Stimulated activated CD8-positive, alpha-beta memory T cell treated with anti-CD3 and anti-CD28 coated beads, Interleukin-4, amount 100 ng/mL, for 48 hours (primary cell): ENCODE results near the gene UNC119.

ENCODE experiments used
- DNase-seq: peaks from one replicate; pipeline ENCODE4 v3.0.0-alpha.2; 2020

Gene UNC119

GRCh38 chr17:28572259-28573039 is 20.0 kb upstream of the UNC119 start:
- DNase-seq, result no peak

GRCh38 chr17:28571361-28572122 is 19.1 kb upstream of the UNC119 start, which contains the start of gene PIGS:
TSS of gene PIGS (minus strand) at chr17:28571524. CDS start at chr17:28571496, 28 bp downstream.
- DNase-seq, result peak; percentile 95

- DNase-seq, result peak; percentile 64
Measured at GRCh38 chr17:28570716-28571360, 18.4 kb upstream of the UNC119 start.

DNA sequence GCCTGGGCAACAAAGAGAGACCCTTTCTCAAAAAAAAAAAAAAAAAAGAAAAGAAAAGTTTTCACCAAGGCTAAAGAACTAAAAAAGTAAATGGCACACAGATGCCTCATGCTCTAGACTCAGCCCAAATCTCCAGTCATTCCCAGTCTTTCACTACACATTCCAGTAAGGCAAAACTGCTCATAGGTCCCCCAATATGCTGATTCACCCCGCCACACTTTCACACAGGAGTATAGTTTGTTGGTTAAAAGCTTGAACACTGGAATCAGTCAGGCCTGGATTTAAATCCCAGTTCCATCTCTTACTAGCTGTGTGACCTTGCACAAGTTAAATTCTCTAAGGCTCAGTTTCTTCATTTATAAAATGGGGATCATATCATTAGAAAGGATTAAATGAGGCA is 17.0 kb upstream of the UNC119 start:
- no peak for DNase-seq

GRCh38 chr17:28567604-28568003 is 15.2 kb upstream of the UNC119 start:
- DNase-seq, result no peak

DNA sequence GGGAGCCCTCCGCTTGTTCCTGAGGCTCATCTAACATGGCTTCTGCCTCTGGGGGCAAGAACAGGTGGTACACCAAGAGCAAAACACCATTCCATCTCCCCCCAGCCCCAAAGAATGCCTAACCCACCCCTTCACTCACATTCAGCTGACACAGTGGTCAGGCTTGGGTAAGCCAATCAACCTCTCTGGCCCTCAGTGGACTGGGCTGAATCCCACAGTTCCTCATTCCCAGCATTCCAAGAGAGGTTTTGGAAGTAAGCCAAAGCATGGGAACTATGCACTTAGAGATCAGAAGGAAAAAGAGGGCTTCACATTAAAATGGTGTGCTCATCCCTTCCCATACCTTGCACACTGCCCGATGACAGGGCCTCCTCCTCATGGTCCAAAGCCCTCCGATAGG is 11.1 kb upstream of the UNC119 start:
- DNase-seq, result no peak

- DNase-seq, result no peak
Measured at GRCh38 chr17:28555022-28555421, 2.6 kb upstream of the UNC119 start.

- DNase-seq, result no peak
Measured at GRCh38 chr17:28554565-28554964, 2.1 kb upstream of the UNC119 start.

GRCh38 chr17:28553000-28553505 is 629 bp upstream of the UNC119 start:
- DNase-seq, result no peak

DNA sequence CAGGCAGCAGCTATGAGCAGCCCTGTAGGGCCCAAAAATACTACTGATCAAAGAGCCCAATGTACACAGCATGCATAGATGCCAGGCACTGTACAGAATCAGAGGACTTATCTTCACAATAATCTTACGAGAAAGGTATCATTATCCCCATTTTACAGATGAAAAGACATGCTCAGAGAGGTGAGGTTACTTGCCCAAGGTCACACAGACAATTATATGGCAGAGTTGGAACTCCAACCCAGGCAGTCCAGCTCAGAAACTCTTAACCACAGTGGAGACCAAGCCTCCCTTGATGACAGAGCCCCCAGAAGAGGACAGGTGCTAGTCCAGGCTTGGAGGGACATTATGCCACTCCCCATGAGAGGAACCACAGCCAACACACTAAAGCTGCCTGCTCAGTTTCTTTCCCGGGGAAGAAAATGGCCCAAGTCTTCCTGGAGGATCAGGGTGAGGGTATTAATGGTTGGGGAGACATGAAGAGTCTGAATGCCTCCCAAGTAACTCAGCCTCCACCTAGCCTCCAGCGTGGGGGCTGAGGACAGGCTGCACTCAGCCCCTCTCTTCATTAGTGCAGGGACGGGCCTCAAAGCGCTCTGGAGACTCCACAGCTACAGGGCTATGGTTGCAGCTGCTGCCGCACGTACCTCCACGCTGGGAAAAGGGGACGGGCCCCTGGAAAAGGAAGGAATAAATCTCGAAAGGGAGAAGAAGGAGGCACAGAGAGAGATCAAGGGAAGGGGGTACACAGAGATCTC is 826 bp downstream of the UNC119 start:
- no peak for DNase-seq

- DNase-seq, result no peak
Measured at GRCh38 chr17:28550858-28551257, 1.6 kb downstream of the UNC119 start.

DNA sequence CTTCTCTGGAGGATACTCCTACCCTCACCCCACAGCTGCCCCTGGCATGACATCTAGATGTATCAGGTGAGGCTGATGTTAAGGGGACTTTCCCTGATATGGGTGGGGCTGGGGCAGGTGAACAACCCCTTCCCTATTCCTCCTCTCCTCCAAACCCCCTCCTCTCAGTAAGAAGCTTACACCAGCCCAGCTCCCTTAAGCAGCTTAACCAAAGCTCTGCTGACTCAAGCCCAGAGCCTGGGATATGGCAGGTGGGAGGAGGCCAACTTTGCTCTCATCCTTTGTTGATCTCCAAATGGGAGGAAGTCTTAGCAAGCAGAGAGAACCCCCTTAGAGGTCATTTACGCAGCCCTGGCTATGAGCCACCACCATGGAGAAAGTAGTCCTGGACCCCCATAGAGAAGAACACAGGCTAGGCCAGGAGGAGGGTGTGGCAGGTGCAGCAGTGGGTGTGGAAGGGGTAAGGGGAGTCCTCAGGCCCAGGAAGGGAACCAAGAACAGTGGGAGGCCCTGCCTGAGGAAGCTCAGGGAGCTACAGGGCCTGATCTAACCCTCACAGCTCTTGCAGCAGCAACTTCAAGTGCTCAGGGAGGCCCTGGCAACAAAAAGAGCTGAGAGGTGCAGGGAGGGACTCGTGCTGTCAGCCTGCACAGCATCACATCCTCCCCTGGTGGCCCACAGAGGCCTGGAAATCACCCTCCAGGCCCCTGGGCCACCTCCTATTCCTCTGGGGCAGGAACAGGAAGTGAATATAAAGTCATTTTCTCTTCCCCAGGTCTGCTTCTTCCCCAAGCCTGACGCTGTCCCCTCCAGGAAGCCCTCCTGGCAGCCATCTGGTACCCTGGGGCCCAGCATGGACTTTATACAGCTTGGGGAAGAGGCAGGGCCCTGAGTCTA is 2.9 kb downstream of the UNC119 start:
- DNase-seq, result peak; percentile 61

DNA sequence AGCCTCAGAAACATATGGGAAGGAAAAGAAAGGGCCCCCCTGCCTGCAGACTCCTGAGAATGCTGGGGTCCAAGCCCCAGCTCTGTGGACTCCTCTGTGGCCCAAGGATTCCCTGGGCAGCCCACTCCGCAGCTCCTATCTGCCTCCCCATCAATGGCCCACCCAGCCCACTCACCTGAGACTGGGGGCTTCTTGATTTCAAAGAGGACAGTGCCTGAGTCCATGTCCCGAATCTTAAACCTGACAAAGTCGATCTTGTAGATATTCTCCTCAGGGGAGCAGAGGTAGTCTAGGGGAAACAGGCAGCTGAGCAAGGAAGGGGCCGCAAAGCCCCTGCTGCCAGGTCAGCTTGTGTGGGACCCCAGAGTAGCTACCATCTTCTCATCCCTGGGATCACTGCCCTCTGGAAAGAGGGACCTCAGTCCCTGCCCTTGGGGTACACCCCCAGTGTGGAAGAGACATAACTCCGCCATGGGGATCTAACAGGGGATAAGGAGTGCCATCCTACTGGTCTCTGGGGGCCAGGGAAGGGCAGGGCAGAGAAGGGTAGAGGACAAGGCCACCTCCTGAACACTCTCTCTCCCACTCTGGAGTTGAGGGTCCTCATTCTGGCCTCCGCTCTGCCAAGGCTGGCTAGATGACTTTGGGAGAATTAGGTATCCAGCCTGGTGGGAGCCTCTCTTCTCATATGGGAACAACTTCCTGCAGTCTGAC is 3.9 kb downstream of the UNC119 start:
- DNase-seq, result no peak

- peak; percentile 93 for DNase-seq
Measured at GRCh38 chr17:28547623-28548416, 4.6 kb downstream of the UNC119 start.

GRCh38 chr17:28547096-28547622 is 5.3 kb downstream of the UNC119 start:
- DNase-seq, result no peak

- DNase-seq, result no peak
Measured at GRCh38 chr17:28545787-28546415, 6.5 kb downstream of the UNC119 start.

DNA sequence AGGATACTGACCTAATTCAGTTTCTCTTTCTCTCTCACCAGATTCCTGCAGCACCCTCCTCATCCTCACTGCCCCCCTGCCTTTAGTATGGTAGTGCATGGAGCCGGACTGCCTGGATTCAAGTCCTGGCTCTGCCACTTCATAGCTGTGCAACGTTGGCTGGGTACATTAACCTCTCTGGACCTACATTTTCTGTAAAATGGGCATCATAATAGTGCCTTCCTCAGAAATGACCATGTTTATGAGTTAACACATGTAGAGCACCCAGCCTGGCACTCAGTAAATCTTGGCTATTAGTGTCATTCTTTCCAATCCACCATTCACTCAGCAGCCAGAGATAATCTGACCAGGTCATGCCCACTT is 7.3 kb downstream of the UNC119 start:
- no peak for DNase-seq

GRCh38 chr17:28544402-28545140 is 7.9 kb downstream of the UNC119 start:
- no peak for DNase-seq

DNA sequence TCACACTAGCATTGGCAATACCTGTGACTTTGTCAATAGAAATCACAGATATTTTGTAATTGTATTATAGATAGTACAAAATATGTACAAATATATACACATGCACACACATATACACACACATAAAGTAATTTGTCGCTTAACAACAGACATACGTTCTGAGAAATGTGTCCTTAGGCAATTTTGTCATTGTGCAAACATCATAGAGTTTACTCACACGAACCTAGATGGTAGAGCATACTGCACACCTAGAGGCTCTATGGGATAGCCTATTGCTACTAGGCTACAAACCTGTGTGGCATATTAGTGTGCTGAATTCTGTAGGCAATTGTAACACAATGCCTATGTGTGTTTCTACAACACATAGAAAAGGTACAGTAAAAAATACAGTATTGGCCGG is 11.0 kb downstream of the UNC119 start:
- DNase-seq, result no peak
